Activated CD4-positive, alpha-beta T cell treated with anti-CD3 and anti-CD28 coated beads for 1 hour (primary cell): Measurements from ENCODE around the gene ZNF407.

Experiments used
- DNase-seq: peaks from one replicate; pipeline ENCODE4 v3.0.0-alpha.2; 2020

ZNF407 gene

DNA sequence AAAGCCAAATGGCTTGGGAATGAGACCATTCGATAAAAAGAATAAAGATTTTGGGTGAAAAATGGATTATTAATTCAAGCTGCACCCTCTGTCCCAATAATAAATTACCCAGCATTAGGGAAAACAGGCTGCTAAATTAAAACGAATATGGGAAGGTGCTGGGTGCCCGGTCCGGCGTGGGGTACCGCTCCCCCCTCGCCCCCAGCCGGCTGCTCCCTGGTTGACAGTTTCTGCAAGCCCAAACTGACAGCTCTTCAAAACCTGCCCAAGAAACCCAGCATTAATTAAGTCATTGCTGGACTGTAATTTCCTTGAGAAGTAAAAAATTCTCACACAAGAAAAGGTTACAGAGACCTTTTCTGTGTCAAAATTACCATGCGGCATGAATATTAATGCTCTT is 512.6 kb downstream of the ZNF407 start:
- no peak for DNase-seq

DNA sequence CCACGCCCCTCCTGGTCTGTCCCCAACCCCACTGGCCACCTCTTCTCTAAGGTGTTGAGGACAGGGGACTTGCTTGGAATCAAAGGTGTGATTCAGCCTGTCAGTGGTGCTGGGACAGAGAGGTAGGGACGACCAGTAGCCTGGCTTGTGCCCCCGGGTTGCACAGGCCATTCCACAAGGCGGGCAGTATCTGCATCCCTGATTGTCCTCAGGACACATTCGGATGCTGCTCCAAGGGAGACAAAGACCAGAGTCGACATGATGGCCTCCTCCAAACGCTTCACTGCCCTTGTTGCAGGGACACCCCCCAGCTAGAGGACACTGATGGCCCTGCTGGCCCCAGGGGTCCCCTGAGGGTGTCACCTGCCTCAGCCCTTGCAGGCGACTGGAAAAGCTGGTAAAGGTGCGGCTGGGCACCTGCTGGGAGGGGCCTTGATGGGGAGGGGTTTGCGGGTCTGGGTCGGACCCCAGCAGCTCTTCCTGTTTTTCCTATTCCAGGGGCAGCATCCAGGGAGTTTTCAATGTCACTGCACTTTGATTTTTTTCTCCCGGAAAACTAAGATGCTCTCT is 513.3 kb downstream of the ZNF407 start:
- no peak for DNase-seq

DNA sequence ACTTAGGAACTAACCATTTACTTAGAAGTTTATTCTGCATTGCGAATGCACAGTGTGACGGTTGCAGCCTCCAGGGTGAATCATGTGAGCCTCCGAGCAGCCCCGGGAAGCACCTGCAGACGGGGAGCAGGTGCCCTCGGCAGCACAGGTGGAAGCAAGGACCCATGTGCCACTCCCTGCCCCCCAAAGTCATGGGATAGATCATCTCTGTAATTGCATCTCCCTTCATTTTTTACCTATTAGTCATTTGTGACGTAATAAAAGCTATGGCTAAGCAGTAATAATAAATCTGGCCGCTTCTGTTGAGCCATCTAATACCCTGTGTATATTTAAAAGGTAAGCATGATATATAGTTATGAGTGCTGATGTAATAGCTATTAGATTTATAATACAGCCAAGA is 514.1 kb downstream of the ZNF407 start:
- no peak for DNase-seq

DNA sequence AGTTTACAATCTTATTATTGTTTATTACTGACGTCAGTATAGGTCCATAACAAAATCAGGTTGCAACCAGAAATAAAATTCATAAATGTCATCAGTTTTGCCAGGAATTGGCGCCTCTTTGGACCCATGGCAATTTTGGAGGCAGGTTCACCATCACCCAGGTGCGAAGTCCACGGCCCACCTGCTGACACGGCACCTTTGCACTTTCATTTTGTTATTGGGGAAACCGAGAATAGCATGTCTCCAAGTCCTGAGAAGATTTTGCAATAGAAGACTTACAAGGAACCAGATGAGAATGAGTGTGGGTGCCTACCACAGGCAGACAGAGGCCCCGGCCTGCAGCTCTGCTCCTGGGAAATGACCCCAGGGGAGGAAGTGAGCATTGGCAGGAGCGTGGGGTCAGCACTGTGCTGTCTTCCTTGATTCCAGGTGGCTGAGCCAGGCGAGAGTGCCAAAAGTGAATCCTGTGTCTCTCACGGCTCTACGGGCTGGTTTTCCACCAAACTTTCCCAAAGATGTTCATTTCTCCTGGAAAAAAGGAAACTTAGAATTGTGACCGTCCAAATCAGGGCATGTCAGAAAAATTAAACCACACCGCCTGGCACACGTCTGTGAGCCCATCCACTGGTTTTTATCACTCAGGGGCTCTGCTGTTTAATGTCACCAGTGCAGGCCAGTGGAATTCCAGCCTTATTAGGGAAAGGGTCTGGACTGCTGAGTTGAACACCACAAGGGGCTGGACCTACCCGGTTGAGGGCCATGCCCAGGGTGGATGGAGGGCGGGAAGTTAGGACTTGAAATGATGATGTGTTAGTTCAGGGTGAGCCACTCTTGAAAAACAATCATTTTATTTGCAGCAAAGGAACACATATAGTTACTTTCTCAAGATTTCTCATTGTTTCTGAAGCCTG is 514.8 kb downstream of the ZNF407 start:
- DNase-seq = no peak

DNA sequence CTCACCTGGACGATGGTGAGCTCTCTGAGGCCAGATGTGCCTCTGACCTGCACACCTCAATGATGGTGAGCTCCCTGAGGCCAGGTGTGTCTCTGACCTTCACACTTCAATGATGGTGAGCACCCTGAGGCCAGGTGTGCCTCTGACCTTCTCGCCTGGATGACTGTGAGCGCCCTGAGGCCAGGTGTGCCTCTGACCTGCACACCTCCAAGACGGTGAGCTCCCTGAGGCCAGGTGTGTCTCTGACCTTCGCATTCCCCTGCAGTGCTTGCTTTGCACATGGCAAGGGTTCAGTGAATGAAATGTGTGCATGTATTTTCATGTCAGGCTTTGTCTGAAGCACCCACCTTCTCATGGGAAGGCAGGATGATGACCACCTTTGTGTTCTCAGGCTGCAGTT is 515.8 kb downstream of the ZNF407 start:
- no peak for DNase-seq

DNA sequence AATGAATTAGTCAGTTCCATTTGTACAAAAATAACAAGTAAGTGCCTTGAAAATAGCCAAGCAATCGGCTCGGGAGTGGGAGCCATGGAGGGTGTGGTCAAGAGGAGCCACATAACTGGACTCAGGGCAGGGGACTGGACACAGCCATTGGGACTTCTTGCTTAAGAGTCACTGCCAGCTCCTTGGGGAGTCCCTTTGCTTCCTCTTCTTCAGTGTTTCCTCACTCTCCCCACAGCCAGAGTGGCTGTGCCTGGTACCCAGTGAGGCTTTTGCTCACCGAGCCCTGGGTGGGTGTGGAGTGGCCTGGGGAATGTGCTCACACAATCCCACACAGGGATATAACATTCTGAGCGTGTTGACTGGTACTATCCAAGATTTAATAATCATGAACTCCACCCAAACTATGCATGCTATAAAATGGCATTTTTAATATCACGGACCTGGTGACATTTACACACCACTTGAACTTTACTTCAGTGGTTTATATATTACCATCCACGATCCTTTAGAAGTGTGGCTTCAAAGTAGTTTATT is 516.6 kb downstream of the ZNF407 start:
- DNase-seq = no peak
